ENCODE results near the gene MTMR4. TPM values are rescaled to one million over a fixed set of nuclear protein-coding genes. Genes with fewer than 3 reads are reported as not detected.

Gene MTMR4
- total RNA-seq, 3 donors from 2014 or later, result 79.4 to 92.8 (median 81.8) TPM

Other genes starting within 250 kb of the MTMR4 start
- gene MPO, start 233.7 kb downstream of the MTMR4 start, total RNA-seq, result not detected
- gene TSPOAP1, start 185.8 kb downstream of the MTMR4 start, total RNA-seq, result 10 to 100 TPM; 38.6 to 49.6 (median 43.2) TPM
- gene SUPT4H1, start 162.4 kb downstream of the MTMR4 start, total RNA-seq, result 100 to 1,000 TPM; 144 to 154 (median 152) TPM
- gene RNF43, start 97.1 kb downstream of the MTMR4 start, total RNA-seq, result under 1 TPM; 0.43 to 0.92 (median 0.73) TPM
- gene HSF5, start 26.2 kb downstream of the MTMR4 start, total RNA-seq, result 1 to 10 TPM; 4.4 to 5.1 (median 5.0) TPM
- under 1 TPM; 0.20 to 0.43 (median 0.29) TPM for gene TEX14, start 177.4 kb upstream of the MTMR4 start, total RNA-seq
- 10 to 100 TPM; 57.4 to 68.5 (median 59.9) TPM for gene RAD51C, start 178.0 kb upstream of the MTMR4 start, total RNA-seq
- under 1 TPM; 0.03 TPM for gene PPM1E, start 241.2 kb upstream of the MTMR4 start, total RNA-seq

Data from activated T-cell treated with anti-CD3 and anti-CD28 coated beads, Interleukin-2, amount 50 U/mL, for 4 hours (primary cell).